Measurements from ENCODE around the gene ROR2. TPM values are rescaled to one million over a fixed set of nuclear protein-coding genes. Genes with fewer than 3 reads are reported as not detected.

Gene ROR2
- total RNA-seq, 1 experiment from 2014 or later = 40.0 TPM

GRCh38 chr9:91943478-91944470 is 6.3 kb downstream of the ROR2 start:
- no peak for DNase-seq
- Histone ChIP-seq H3K27me3 (ENCODE audit: control insufficient read depth, insufficient read depth, low read length) (peaks cover 13% of the 10 kb centered on the region), H3K4me3 (ENCODE audit: insufficient read depth, low read depth, low read length) (no peak overlapping the region), H3K36me3 (replicated peaks; ENCODE audit: control insufficient read depth, insufficient read depth, low read length) (no peaks in the 10 kb centered on the region)

GRCh38 chr9:91942201-91942600 is 7.8 kb downstream of the ROR2 start:
- no peak for DNase-seq
- Histone ChIP-seq H3K4me3 (ENCODE audit: insufficient read depth, low read depth, low read length) (no peak overlapping the region), H3K36me3 (replicated peaks; ENCODE audit: control insufficient read depth, insufficient read depth, low read length) (no peaks in the 10 kb centered on the region), H3K27me3 (ENCODE audit: control insufficient read depth, insufficient read depth, low read length) (no peaks in the 10 kb centered on the region; the same call in 1 of the 2 replicates)

- no peaks in the 10 kb centered on the region for H3K36me3 ChIP-seq (replicated peaks; ENCODE audit: control insufficient read depth, insufficient read depth, low read length)
- H3K27me3 ChIP-seq (ENCODE audit: control insufficient read depth, insufficient read depth, low read length) = no peaks in the 10 kb centered on the region
- no peak overlapping the region for H3K4me3 ChIP-seq (ENCODE audit: insufficient read depth, low read depth, low read length)
- peak; percentile 54 for DNase-seq
Observed at GRCh38 chr9:91939978-91940377, 10.1 kb downstream of the ROR2 start.

GRCh38 chr9:91937727-91938126 is 12.3 kb downstream of the ROR2 start:
- Histone ChIP-seq H3K4me3 (ENCODE audit: insufficient read depth, low read depth, low read length) (no peak overlapping the region), H3K27me3 (ENCODE audit: control insufficient read depth, insufficient read depth, low read length) (no peaks in the 10 kb centered on the region), H3K36me3 (replicated peaks; ENCODE audit: control insufficient read depth, insufficient read depth, low read length) (no peaks in the 10 kb centered on the region)
- no peak for DNase-seq

- no peak overlapping the region for H3K4me3 ChIP-seq (ENCODE audit: insufficient read depth, low read depth, low read length)
- no peaks in the 10 kb centered on the region for H3K27me3 ChIP-seq (ENCODE audit: control insufficient read depth, insufficient read depth, low read length)
- DNase-seq = no peak
- no peaks in the 10 kb centered on the region for H3K36me3 ChIP-seq (replicated peaks; ENCODE audit: control insufficient read depth, insufficient read depth, low read length)
Observed at GRCh38 chr9:91937056-91937455, 13.0 kb downstream of the ROR2 start.

- DNase-seq = no peak
- Histone ChIP-seq H3K27me3 (ENCODE audit: control insufficient read depth, insufficient read depth, low read length) (no peaks in the 10 kb centered on the region), H3K4me3 (ENCODE audit: insufficient read depth, low read depth, low read length) (no peak overlapping the region), H3K36me3 (replicated peaks; ENCODE audit: control insufficient read depth, insufficient read depth, low read length) (no peaks in the 10 kb centered on the region)
Observed at GRCh38 chr9:91935805-91936514, 14.1 kb downstream of the ROR2 start.

GRCh38 chr9:91935066-91935749 is 14.8 kb downstream of the ROR2 start:
- no peaks in the 10 kb centered on the region for H3K36me3 ChIP-seq (replicated peaks; ENCODE audit: control insufficient read depth, insufficient read depth, low read length)
- H3K4me3 ChIP-seq (ENCODE audit: insufficient read depth, low read depth, low read length) = no peak overlapping the region
- DNase-seq = no peak
- H3K27me3 ChIP-seq (ENCODE audit: control insufficient read depth, insufficient read depth, low read length) = no peaks in the 10 kb centered on the region

- H3K4me3 ChIP-seq (ENCODE audit: insufficient read depth, low read depth, low read length) = no peak overlapping the region
- DNase-seq = no peak
- no peaks in the 10 kb centered on the region for H3K36me3 ChIP-seq (replicated peaks; ENCODE audit: control insufficient read depth, insufficient read depth, low read length)
- no peaks in the 10 kb centered on the region for H3K27me3 ChIP-seq (ENCODE audit: control insufficient read depth, insufficient read depth, low read length)
Observed at GRCh38 chr9:91934654-91935053, 15.4 kb downstream of the ROR2 start.

- Histone ChIP-seq H3K27me3 (ENCODE audit: control insufficient read depth, insufficient read depth, low read length) (no peaks in the 10 kb centered on the region), H3K36me3 (replicated peaks; ENCODE audit: control insufficient read depth, insufficient read depth, low read length) (no peaks in the 10 kb centered on the region), H3K4me3 (ENCODE audit: insufficient read depth, low read depth, low read length) (no peak overlapping the region)
- no peak for DNase-seq
Observed at GRCh38 chr9:91933556-91934352, 16.3 kb downstream of the ROR2 start.

- DNase-seq = no peak
- H3K36me3 ChIP-seq (replicated peaks; ENCODE audit: control insufficient read depth, insufficient read depth, low read length) = no peaks in the 10 kb centered on the region
- no peak overlapping the region for H3K4me3 ChIP-seq (ENCODE audit: insufficient read depth, low read depth, low read length)
- no peaks in the 10 kb centered on the region for H3K27me3 ChIP-seq (ENCODE audit: control insufficient read depth, insufficient read depth, low read length)
Observed at GRCh38 chr9:91930475-91930874, 19.6 kb downstream of the ROR2 start.

GRCh38 chr9:91929331-91929730 is 20.7 kb downstream of the ROR2 start:
- DNase-seq = no peak
- Histone ChIP-seq H3K27me3 (ENCODE audit: control insufficient read depth, insufficient read depth, low read length) (no peaks in the 10 kb centered on the region), H3K36me3 (replicated peaks; ENCODE audit: control insufficient read depth, insufficient read depth, low read length) (no peaks in the 10 kb centered on the region), H3K4me3 (ENCODE audit: insufficient read depth, low read depth, low read length) (no peak overlapping the region)

- H3K4me3 ChIP-seq (ENCODE audit: insufficient read depth, low read depth, low read length) = no peak overlapping the region
- peak; percentile 72 for DNase-seq
- no peaks in the 10 kb centered on the region for H3K27me3 ChIP-seq (ENCODE audit: control insufficient read depth, insufficient read depth, low read length)
- H3K36me3 ChIP-seq (replicated peaks; ENCODE audit: control insufficient read depth, insufficient read depth, low read length) = no peaks in the 10 kb centered on the region
Observed at GRCh38 chr9:91927922-91928510, 22.0 kb downstream of the ROR2 start.

- no peaks in the 10 kb centered on the region for H3K36me3 ChIP-seq (replicated peaks; ENCODE audit: control insufficient read depth, insufficient read depth, low read length)
- DNase-seq = no peak
- no peak overlapping the region for H3K4me3 ChIP-seq (ENCODE audit: insufficient read depth, low read depth, low read length)
- H3K27me3 ChIP-seq (ENCODE audit: control insufficient read depth, insufficient read depth, low read length) = peaks cover 2% of the 10 kb centered on the region; the same call in 1 of the 2 replicates
Observed at GRCh38 chr9:91924090-91924489, 25.9 kb downstream of the ROR2 start.

Measured in H7 (cell line).